GM19455 (cell line): ENCODE results near the gene FCAMR.
A peak's percentile ranks its signal among the peaks of the same experiment; 100 is the strongest.
"Not testable (repeated sequence)": the region's sequence is repeated elsewhere in the genome, so short reads cannot be mapped to it uniquely, and the experiment has no call there.

Experiments
- ATAC-seq: cut with Tn5 transposase; IDR thresholded peaks from one replicate; pipeline ENCODE4 v1.9.1; 2021; ENCODE audit not compliant: unreplicated experiment

The FCAMR gene

GRCh38 chr1:206937425-206937824 is 32.8 kb downstream of the FCAMR start:
- no peak for ATAC-seq

- no peak for ATAC-seq
Measured at GRCh38 chr1:206935491-206936067, 34.7 kb downstream of the FCAMR start.

- no peak for ATAC-seq
Measured at GRCh38 chr1:206933333-206933945, 36.8 kb downstream of the FCAMR start.

DNA sequence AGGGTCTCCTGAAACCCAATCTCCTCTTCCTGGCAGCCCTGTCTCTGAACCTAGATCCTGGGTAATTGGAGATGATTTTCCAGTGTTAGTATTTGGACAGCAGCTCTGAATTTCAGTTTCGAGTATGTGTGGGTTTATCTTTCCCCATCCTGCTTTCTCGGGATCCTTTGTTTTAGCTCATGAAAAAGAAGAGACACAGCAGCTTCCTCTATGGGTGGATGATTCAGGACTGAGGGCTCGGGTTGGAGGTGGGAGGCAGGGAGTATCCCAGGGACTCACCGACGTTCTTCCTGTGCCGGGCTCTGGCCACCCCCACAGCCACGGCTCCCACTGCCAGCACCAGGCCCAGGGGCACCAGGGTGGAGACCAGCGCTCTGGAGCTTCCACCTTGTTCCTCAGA is 38.1 kb downstream of the FCAMR start:
- no peak for ATAC-seq

DNA sequence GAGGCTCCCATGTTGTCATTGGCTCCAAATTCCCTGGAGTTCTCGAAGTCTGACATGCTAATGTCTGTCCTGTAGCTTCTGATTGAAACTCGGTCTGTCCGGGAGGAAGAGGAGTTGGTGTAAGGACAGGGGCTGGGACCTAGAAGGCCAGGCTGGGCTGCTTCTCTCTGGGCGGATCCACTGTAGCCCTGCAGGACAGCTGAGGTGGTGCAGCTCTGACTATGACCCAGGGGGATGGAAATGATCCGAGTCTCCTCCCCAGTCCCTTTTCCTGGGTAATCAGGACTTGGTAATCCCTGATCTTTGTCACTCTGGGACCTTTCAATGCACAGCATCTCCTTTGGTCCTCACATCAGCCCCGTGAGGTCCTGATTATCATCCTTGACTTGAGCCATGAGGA is 38.6 kb downstream of the FCAMR start:
- ATAC-seq, result no peak

GRCh38 chr1:206930210-206930798 is 40.0 kb downstream of the FCAMR start:
- ATAC-seq, result peak; percentile 64

GRCh38 chr1:206929524-206929923 is 40.7 kb downstream of the FCAMR start:
- ATAC-seq, result no peak

GRCh38 chr1:206926286-206926685 is 44.0 kb downstream of the FCAMR start:
- ATAC-seq, result no peak

DNA sequence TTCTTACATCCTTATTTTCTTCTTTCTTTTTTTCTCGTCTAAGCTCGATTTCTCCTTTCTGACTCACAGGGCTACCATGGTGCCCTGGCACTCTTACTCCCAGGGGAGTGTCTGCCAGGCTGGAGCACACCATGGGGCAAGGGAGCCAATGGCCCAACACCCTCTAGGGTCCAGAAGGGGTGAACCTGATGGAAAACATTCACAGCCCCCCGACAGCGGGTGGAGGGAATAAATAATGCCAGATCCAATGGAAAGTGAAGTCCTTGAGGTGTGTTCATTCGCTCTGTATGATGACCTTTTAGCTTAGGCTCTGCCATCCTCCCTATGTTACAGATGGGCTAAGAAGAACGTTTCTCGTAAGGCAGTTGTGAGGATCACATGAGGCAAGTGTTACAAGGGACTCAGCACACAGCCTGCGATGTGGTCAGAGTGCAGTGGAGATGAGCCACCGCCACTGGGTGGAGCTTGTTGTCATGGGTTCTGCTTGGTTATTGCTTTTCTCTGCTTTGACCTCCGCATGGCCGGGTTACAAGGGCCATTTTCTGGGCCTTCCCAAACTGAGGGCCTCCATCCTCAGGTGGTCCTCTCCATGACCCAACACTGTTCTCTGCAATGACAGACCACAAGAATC is 45.0 kb downstream of the FCAMR start:
- ATAC-seq, result peak; percentile 49

DNA sequence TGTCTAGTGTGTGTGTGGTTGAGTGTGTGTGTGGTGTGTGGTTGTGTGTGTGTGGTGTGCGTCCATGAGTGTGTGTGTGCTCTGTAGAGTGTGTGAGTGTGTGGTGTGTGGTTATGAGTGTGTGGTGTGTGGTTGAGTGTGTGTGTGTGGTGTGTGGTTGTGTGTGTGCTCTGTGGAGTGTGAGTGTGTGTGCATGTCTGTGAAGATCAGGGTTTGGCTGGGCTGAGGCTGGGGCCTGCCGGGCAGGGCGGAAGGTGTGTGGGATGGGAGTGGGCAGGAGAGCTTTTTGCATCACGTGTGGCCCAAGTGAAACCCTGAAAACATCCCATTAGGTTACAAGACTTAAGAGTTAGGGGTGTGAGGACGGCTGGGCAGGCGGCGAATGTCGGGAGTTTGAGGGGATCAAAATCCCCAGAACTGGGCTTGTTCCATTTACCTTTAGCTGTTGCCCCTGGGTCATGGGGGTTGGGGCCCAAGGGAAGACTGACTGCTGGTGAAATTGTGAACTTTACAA is 45.6 kb downstream of the FCAMR start:
- ATAC-seq, result peak; percentile 24

DNA sequence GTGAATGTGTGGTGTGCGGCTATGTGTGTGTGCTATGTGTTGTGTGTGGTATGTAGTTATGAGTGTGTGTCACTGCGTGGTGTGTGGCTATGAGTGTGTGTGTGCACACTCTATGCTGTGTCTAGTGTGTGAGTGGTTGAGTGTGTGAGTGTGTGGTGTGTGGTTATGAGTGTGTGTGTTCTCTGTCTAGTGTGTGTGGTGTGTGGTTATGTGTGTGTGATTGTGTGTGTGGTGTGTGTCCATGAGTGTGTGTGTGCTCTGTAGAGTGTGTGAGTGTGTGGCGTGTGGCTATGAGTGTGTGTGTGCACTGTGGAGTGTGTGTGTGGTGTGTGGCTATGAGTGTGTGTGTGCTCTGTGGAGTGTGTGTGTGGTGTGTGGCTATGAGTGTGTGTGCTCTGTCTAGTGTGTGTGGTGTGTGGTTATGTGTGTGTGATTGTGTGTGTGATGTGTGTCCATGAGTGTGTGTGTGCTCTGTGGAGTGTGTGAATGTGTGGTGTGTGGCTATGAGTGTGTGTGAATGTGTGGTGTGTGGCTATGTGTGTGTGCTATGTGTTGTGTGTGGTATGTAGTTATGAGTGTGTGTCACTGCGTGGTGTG is 46.2 kb downstream of the FCAMR start:
- not testable (repeated sequence) for ATAC-seq

DNA sequence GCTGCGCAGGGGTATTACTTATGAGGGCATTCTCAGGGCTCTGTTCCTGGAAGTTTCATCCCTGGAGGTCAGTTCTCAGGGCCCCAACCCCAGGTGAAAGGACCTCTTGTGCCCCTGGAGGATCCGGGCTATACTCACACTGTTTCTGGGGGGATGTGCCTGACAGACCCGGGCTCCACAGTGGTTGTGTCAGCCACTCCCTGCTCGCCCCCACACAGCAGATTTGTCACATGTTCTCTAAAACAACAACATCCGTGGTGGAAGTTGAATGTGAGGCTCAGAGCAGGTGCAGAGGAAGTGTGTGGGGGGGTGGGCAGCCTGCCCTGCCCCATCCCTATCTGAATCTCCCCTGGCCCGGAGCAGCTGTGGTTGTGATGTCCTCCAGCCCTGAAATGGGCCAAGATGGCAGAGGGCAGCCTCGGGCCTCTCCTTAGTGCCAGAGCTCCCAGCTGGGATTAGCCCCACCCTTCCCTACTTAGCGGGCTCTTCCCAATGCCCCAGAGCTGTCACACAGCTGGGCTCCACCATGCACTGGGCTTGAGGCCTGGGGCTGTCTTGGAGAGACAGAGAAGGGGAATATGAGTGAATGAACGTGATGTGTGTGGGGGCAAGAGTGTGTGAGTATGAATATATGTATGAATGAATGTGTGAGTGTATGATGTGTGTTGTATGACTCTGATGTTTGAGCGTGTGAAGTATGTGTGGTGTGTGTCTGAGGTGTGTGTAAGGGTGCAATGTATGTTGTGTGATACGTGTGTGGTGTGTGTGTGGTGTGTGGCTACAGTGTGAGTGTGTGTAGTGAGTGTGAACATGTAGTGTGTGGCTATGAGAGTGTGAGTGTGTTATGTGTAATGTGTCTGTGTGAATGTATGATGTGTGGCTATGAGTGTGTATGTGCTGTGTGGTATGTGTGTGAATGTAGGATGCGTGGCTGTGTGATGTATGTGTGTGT is 47.0 kb downstream of the FCAMR start:
- ATAC-seq, result peak; percentile 57

GRCh38 chr1:206922524-206922923 is 47.7 kb downstream of the FCAMR start:
- ATAC-seq, result no peak

DNA sequence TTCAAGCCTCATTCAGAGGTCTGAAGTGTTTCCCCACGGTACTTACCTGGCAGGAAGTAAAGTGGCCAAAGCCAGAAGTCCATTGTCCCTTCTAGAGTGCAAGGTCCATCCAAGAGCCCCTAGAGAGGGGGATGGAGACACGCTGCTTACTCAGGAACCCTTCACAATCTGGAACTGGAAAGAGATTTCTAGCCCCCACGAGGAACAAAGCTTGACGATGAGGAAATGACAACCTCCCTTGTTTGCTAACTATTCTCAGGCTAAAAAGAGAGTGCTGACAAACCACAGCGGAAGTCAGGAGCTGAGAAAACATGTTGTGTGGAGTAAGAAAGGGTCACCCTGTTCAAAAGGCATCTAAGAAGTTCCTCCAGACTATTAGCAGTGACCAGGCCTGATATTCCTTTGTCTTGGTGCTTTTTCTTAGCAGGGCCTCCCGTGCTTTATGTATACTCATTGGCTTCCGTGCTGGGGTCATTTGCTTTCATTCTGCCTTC is 48.4 kb downstream of the FCAMR start, which contains the start of gene FCMR:
TSS of gene FCMR (minus strand) at position 170 of the 494 bp plus-strand sequence. CDS start at position 83, 87 bp downstream.
- no peak for ATAC-seq

GRCh38 chr1:206918076-206918475 is 52.2 kb downstream of the FCAMR start:
- no peak for ATAC-seq

GRCh38 chr1:206916000-206916709 is 54.1 kb downstream of the FCAMR start:
- ATAC-seq, result no peak

GRCh38 chr1:206915030-206915735 is 55.1 kb downstream of the FCAMR start:
- no peak for ATAC-seq

GRCh38 chr1:206913766-206914537 is 56.3 kb downstream of the FCAMR start:
- no peak for ATAC-seq
